Activated effector memory CD4-positive, alpha-beta T cell treated with Interleukin-2 at 50 U/mL for 16 hours (primary cell): ENCODE data around the gene RTTN.

Source experiments
- DNase-seq: peaks from one replicate; pipeline ENCODE4 v3.0.0-alpha.2; 2020

Gene RTTN

DNA sequence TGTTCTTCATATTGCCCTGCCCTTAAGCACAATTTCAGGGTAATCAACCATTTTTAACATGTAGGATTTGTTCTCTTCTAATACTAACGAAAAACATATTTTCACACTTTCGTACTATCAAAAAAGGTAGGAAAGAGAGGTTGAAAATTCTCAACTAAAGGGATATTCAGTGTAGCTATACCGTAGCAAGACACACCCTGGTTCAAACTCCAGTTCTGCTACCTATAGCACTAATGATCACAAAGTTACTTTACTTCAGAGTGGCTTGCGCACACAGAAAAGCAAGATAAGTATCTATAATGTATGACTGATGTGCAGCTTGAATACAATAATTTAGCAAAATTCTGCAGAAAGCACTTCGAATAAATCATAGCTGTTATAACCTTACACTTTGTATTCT is 132.1 kb downstream of the RTTN start:
- no peak for DNase-seq

DNA sequence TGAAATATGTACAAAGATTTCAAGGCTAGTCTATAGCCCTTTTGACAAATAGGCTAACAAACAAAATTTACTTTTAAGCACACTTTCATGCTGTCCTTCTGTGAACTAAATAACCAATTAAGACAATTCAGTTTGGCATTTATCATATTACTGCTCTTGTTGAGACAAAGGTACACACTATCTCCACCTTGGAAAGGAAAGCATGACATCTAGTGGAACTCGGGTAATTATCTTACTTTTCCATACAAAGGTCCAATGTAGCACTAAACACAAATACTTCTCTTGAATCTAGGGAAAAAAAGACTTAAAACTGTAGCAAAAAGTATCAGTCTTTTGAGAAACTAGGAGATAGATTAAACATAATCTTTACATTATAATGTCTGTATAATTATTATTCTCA is 132.8 kb downstream of the RTTN start:
- DNase-seq, result no peak

DNA sequence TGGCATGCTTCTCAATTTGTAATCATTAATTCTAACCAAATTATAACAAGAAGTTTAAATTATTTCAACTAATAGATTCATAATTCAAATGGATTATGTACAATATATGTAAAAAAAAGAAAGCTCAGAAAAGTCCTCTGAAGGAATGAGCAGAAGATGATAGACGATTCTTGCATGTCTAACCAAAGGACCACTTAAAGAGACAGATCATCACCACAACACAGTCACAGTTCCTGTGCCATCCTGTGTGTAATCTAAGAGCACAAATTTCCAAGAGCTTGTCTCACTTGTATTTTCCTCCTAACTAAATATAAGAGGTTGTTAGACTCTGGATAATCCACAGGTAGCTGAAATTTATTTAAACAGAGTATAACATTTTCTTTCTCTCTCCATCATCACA is 135.5 kb downstream of the RTTN start:
- DNase-seq, result no peak

DNA sequence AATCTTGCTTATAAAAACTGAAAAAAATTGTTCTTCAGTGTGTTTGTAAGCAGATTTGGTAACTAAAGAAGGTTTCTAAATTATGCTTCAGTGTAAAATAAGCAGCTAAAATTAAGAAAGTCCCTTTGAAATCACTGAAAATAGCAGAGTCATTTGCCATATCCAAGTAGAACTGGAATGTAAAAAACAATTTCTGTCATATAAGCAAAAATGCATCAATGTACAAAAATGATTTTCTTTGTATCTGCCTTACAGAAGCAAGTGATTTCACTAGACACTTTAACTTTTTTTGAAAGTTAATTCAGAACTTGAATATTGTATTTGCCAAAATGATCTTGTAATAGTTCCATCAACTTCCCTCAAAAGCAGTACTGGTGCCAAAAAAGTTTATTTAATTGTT is 136.1 kb downstream of the RTTN start:
- DNase-seq, result no peak

DNA sequence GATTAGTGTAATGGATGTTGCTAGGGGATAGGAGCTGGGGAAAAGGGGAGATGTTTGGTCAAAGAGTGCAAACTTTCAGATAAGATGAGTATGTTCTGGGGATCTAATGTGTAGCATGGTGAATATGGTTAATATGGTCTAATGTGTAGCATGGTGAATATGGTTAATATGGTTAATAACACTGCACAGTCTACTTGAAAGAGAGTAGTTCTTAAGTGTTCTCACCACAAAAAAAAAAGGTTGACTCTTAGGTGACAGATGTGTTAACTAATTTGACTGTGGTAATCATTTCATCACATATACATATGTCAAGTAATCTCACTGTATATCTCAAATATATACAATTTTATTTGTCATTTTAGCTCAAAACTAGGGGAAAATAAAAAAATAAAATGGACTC is 136.5 kb downstream of the RTTN start:
- no peak for DNase-seq

DNA sequence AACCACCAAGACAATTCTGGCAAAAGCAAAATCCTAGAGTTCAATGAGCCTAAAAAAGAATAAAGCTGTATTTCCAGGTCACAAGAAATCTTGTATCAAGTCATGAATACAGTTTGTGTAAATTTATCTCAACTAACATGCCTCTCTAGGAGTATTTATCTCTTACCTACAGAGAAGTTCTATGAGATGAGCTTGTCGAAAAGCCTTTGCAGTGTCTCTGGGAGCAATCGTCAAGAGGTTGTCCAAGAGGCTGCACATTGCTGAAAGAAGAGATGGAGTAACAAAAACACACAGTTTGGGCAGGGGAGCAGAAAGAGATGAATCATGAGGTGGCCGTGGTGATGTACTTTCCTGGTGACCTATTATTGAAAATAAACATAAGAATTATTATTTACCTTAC is 145.8 kb downstream of the RTTN start:
- no peak for DNase-seq

DNA sequence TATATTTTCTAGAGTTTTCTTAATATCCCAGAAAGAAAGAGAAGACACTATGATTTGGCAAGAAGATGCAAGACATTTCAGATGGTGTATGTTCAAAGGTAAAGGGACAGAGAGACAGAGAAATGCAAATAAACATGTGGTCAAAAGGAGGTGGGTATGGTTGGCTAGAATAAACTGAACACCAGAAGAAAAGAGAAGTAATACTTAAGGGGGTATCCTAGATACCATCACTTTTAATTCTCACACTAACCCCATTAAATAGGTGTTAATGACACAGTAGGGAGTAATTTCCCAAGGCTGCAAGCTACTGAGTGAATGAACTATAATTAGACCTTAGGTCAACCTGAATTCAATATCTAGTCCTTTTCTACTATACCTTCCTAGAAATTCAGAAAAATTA is 146.6 kb downstream of the RTTN start:
- no peak for DNase-seq

DNA sequence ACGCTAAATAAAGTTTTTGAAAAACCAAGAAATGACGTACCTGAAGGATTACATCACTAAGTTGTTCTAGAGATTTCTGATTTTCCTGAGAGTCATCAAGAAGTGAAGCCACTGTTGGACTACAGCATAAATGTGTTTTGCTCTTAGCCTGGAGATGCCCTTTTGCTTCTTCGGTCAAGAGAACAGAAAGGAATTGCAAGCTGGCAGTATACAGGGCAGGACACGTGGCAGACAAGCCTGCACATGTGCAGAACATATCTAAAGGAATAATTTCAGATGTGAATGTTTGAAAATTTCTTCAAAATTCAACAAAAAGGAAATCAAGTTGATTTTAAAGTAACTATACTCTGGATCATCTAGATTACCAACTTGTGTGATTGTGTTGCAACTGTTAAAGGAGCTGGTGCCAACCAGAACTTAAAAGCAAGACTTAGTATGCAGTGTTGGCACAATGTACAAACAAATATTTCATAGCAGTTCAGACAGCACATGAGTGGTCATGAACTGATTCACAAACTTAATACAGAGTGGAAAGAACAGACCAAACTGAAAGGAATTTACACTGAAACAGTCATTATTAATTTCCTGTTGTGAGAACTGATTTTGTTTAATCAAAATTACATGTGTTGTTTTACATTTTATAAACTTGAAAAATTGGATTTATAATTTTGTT is 157.4 kb downstream of the RTTN start:
- no peak for DNase-seq

DNA sequence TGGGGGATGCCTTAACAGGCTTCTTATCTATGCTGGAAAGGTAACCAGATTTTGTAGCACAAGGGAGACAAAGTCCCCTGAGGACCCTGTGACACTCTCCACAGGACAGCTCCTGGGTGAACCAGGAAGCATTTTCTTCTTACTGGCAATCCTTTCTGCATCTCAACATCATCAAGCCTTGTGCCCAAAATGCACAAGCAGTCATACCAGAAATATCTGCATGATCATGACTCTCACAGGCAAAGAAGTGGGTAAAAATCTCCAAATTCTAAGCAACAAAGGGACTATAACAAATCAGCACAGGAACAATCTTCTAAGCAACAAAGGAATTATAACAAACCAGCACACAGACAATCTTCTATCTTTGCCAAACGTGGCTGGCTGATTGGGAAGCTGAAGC is 158.7 kb downstream of the RTTN start:
- DNase-seq, result no peak

DNA sequence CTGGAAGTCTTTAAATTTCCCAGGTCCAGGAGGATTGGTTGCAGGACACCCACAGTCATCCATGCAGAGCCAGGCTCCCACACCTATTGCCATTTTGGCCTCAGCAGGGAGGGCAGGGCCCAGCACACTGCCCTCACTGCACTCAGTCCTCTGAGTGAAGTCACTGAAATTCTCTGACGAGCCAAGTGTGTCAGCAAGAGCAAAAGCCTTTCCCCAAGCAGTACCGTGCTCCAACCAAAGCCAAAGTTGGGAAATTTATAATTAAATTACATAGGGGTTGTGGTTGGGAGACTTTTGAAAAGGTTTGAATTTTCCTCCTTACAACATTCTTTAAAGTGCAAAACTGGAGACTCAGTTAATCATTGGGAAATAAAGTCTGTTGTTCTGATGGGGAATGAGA is 159.3 kb downstream of the RTTN start:
- no peak for DNase-seq

DNA sequence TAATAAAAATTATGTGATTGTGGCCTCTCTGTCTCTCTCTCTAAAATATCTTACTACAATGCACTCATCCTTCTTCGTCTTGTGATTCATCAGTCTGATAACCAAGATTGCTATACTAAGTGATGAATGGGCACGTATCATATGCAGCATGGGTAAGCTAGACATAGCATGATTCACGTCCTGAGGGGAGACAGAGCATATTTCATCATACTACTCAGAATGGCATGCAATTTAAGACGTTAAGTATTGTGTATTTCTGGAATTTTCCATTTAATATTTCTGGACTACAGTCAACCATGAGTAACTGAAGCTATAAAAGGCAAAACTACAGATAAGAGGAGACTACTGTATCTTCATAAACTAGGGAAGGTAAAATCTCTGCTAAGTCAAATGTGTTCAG is 160.9 kb downstream of the RTTN start:
- no peak for DNase-seq

DNA sequence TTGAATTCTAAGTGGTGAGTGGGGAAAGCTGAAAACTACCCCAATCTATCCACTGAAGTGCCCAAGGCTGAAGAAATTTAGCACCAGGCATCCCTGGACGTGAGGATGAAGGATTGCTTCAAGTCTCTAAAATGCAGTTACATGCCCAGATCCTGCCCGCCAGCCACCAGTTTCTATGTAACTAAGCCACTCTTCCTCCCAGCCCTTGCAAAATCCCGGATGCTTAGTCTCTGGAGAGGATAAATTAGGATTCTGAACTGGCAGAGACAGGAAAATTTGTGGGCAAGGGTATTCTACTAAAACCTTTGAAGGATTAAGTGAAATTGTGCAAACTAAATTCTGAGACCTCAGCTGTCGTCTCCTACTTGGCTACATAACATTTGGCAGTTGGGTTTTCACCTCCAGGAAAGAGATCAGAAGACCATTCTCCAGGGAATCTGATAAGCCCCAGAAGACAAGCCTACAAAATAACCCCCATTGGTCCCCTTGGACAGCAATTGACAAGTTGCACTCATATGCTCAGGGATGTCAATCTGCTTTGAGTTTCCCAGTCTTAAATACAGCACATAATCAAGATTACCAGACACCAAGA is 163.9 kb downstream of the RTTN start:
- no peak for DNase-seq

DNA sequence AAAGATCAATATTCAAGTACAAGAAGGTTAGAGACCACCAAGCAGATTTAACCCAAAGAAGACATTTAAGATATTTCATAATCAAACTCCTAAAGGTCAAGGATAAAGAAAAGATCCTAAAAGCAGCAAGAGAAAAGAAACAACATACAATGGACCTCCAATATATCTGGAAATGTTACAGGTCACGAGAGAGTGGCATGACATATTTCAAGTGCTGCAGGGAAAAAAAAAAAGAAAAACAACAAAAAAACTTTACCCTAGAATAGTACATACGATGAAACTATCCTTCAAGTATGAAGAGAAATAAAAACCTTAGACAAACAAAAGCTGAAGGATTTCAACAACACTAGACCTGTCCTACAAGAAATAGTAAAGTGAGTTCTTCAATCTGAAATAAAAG is 166.3 kb downstream of the RTTN start:
- DNase-seq, result no peak

DNA sequence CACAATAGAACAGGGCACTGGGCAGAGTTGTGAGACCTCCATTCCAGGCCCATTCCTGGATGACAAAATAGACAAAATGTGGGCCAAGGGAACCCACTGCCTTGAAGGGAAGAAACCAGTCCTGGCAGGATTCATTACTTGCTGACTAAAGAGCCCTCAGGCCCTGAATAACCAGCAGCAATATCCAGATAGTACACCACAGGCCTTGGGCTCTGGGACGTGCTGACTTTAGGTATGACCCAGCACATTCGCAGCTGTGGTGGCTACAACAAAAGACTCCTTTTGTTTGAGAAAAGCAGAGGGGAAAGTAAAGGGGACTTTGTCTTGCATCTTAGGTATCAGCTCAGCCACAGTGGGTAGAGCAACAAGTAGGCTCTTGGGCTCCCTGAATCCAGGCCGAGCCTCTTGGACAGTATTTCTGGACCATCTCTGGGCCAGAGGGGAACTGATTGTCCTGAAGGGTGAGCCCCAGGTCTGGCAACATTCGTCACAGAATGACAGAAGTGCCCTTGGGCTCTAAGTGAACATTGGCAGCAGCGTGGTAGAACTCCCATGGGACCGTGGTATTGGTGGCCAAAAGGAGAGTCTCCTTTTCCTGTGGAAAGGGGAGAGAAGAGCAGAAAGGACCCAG is 167.9 kb downstream of the RTTN start:
- DNase-seq, result no peak

DNA sequence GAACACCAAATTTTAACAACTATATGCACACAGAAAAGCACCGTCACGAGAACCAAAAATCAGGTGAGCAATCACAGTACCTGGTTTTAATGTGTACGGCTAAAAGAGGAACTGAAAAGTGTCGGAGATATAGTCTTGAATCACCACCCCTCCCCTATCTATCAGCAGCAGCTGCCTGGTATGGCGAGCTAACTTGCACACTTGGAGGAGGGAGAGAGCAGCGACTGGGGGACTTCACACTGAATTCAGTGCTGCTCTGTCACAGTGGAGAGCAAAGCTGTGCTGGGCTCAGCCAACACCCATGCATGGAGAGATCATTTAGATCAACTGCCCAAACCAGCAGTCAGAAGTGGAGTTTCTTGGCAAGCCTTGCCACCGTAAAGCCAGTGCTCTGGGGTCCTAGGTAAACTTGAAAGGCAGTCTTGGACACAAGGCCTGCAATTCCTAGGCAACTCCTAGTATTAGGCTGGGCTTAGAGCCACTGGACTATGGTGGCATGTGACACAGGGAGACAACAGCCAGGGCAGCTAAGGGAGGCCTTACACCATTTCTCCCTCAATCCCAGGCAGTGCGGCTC is 168.6 kb downstream of the RTTN start:
- no peak for DNase-seq

DNA sequence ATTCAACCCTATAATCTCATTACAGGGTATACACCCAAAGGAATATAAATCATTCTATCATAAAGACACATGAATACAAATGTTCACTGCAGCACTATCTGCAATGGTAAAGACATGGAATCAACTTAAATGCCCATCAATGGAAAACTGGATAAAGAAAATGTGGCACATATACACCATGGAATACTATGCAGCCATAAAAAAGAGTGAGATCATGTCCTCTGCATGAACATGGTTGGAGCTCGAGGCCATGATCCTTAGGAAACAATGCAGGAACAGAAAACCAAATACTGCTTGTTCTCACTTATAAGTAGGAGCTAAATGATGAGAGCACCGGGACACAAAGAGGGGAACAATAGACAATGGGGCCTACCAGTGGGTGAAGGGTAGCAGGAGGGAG is 169.3 kb downstream of the RTTN start:
- DNase-seq, result no peak

DNA sequence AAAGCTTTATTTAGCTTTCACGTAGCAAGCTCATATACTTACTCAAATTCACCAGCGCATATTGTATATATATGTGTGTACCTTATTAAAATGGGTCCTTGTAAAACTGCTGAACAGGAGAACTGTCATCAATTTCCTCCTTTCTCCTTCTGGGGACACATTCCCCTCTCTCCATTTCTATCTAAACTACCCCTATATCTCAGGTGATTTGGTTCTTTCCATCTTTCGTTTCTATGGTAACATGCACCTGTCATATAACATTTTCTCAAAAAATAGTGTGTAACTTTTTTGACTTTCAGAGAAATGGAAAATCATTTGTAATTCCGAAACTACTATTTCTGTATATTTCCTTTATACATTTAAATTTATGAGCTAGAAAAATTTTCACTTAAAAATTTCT is 174.3 kb downstream of the RTTN start:
- no peak for DNase-seq

DNA sequence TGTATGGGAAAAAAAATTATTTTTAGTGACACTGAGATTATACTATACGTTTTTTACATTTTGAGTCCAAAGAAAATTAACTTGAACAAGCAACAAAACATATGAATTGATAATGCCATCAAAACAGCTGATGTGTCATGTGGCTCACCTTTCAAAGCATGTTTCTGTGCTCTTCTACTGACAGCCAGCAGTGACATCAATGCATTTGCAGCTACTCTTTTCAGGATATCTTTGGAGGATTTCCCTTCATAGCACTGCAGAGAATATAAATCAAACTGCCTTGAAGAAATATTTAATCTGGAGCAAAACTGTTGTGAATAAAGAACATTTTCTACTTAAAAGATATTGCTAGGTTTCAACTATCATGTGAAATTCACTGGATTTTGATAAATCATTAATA is 174.8 kb downstream of the RTTN start:
- no peak for DNase-seq

DNA sequence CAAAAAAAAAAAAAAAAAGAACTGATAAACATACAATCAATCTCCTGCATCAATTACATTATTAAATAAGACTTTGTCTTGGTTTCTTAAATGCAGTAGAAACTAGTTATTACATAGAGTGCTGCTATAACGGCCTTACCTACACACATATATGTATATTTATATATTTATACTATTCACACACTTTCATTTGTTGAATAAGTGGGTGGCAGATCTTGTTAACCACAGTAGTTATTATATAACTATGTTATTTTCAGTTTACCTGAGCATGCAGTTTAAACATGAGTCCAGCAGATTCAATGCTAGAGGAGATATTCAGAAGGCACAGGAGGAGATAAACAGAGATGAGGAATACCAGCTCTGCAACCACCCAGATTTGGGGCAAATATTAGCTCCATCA is 176.3 kb downstream of the RTTN start:
- DNase-seq, result no peak

DNA sequence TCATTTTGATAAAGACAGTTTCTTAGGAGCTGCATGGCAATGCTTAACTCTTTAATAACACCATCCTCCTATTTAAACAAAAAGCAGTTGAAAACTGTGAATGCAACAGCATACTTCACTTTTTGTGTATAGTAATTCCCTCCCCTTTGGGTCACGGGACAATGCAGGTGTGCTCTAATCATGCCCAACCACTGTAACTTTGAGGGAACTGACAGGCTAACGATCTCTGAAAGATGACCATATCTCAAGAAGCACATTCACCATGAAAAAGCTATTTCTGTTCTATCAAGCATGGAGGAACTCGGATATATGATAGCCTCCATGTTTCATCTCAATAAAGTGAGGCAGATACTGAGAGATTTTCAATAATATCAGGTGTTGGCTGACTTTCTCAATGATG is 176.8 kb downstream of the RTTN start:
- no peak for DNase-seq

DNA sequence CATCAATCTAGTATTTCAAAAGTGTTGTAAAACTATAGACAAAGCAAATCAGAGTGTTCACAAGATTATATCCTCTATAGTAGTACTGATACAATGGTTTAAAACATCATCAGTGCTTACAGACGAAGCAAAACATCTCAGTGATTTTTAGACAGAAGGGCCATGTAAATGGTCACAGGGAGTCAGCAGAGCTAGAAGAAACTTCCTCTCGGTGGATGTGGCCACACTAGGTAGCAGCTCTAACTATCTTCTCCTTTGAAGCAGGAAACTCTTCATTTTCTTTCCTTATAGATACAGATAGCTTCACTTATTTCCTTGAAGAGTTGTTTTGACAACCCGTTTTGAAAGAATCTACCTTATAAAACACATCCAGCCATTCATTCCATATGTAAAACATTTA is 177.4 kb downstream of the RTTN start:
- no peak for DNase-seq

DNA sequence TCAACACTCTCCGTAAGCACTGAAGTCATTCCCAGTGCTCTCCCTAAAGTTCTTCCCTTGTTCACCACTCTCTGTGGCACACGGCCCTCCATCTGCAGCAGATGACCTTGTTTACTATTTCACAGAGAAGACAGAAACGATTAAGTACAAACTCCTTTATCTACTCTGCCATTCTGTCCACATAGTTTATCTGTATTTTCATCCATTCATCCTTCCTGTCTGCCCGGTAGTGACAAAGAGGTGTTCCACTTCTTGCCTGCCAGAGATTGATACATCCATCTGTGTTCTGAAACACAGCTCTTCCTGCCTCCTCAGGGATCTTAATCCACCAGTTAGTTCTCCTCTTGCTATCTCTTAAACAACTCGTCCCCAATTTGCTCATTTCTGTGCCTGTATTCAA is 179.9 kb downstream of the RTTN start:
- no peak for DNase-seq

DNA sequence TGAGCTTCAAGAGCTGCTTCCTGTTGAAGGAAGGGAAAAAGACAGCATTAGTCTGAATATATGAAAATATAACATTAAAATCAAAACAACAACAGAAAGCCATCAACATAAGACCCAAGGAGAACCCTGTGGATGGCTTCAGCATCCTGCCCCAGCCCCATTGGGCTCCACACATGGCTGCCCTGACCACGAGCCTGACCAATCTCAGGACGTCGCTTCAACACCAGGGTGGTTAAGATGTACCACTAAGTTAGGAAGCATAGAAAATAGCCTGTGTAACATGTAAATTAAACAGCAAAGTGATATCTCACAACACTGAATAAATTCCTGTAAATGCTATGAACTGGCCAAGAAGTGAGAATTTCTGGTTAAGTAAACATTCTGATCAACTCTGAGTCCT is 180.7 kb downstream of the RTTN start:
- no peak for DNase-seq

DNA sequence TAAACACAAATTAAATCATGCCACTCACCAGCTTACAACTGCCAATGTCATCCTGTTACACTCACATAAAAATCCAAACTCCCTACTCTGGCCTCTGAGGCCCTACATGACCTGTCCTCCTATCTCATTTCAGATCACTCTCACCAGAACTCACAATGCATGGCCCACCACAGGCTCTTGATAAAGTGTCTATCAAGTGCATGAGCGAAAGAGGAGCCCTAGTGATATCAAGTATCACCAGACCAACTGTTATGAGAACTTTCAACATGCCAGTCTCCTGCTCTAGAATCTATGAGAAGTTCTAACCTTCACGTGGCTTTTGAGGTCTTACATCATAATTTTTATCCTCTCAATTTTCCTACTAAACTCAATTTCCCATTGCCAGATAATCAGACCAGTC is 181.4 kb downstream of the RTTN start:
- DNase-seq, result no peak

DNA sequence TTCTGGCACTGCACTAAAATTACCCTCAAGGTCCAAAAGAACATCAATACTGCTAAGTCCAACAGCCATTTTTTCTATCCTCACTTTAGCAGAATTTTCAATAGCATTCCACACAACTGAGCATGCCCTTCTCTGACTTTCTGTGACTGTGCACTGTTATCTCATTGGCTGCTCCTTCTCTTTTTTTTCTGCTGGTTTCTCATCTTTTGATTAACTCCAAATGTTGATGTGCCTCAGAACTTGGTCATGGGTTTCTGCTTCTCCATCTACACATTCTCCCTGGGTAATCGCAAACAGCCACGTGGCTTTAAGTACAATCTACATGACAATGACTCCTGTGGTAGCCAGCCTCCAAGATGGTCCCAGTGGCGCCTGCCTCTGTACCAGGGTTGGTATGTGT is 182.9 kb downstream of the RTTN start:
- no peak for DNase-seq
